B cell (primary cell): ENCODE measurements around the gene ARFGAP3.

Experiments
- EZH2 ChIP-seq: IDR thresholded peaks from 2 replicates; pipeline ENCODE4 v1.6.1; 2012; ENCODE audit warnings: borderline replicate concordance, low read depth, mild to moderate bottlenecking, moderate library complexity, low read length; ENCODE audit not compliant: insufficient read depth, poor library complexity, severe bottlenecking
- TF ChIP-seq, protein P1 (sequence below): fragments of 200-600 bp; IDR thresholded peaks from one replicate; pipeline ENCODE4 v1.8.0; 2022; ENCODE audit warnings: antibody characterized with exemption, mild to moderate bottlenecking

DNA sequence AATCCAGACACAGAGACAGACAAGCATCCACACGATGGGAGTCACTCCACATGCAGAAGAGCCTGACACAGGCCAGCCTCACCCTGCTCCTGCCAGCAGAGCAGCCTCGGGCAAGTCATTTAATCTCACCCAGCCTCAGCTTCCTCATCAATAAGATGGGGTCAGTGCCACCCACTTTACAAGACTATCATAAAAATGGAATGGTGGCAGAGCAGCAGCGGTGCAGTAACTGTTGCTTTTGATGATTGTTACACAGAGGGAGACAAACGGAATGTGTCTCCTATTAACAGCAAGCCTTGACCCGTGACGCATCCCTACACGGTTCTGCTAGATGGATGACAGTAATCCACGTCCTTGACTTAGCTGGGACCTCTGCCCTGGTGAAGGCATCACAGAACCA, 26.0 kb upstream of the ARFGAP3 start:
- no peak for TF ChIP-seq EZH2
- TF ChIP-seq, protein P1, sequence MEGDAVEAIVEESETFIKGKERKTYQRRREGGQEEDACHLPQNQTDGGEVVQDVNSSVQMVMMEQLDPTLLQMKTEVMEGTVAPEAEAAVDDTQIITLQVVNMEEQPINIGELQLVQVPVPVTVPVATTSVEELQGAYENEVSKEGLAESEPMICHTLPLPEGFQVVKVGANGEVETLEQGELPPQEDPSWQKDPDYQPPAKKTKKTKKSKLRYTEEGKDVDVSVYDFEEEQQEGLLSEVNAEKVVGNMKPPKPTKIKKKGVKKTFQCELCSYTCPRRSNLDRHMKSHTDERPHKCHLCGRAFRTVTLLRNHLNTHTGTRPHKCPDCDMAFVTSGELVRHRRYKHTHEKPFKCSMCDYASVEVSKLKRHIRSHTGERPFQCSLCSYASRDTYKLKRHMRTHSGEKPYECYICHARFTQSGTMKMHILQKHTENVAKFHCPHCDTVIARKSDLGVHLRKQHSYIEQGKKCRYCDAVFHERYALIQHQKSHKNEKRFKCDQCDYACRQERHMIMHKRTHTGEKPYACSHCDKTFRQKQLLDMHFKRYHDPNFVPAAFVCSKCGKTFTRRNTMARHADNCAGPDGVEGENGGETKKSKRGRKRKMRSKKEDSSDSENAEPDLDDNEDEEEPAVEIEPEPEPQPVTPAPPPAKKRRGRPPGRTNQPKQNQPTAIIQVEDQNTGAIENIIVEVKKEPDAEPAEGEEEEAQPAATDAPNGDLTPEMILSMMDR: no peak
